DOHH2 (cell line): ENCODE measurements around the gene ALPK1.

Source experiments
- H3F3A ChIP-seq: fragments of 200-600 bp; sonication (generic), shearing (Covaris generic); 2 replicates; pipeline ENCODE4 v1.6.0; 2016; ENCODE audit warnings: antibody characterized with exemption, mild to moderate bottlenecking; ENCODE audit not compliant: control insufficient read depth, insufficient read depth
- H3K27ac ChIP-seq: fragments of 200-600 bp; sonication (generic); 2 replicates; pipeline ENCODE4 v1.5.1; 2014; ENCODE audit warnings: low read depth, mild to moderate bottlenecking, low read length, moderate library complexity
- H3K27me3 ChIP-seq: fragments of 200-600 bp; sonication (generic); 2 replicates; pipeline ENCODE4 v1.6.1; 2014; ENCODE audit warnings: mild to moderate bottlenecking, low read length, mixed read lengths; ENCODE audit not compliant: control insufficient read depth
- H3K36me3 ChIP-seq: fragments of 200-600 bp; sonication (generic); 2 replicates; pipeline ENCODE4 v1.6.1; 2014; ENCODE audit warnings: mild to moderate bottlenecking, low read length, moderate library complexity, mixed read lengths; ENCODE audit not compliant: control insufficient read depth
- H3K4me1 ChIP-seq: fragments of 200-600 bp; sonication (generic); 2 replicates; pipeline ENCODE4 v1.6.1; 2014; ENCODE audit warnings: mild to moderate bottlenecking, low read length, mixed read lengths; ENCODE audit not compliant: control insufficient read depth
- H3K4me2 ChIP-seq: fragments of 200-600 bp; sonication (generic); 2 replicates; pipeline ENCODE4 v1.6.0; 2014; ENCODE audit warnings: mild to moderate bottlenecking, low read length, moderate library complexity
- H3K4me3 ChIP-seq: fragments of 200-600 bp; sonication (generic); 2 replicates; pipeline ENCODE4 v1.5.1; 2014; ENCODE audit warnings: mild to moderate bottlenecking, low read length, mixed read lengths
- H3K79me2 ChIP-seq: fragments of 200-600 bp; sonication (generic); 2 replicates; pipeline ENCODE4 v1.6.1; 2014; ENCODE audit warnings: mild to moderate bottlenecking, low read length, mixed read lengths; ENCODE audit not compliant: control insufficient read depth
- H3K9me2 ChIP-seq: fragments of 200-600 bp; sonication (generic); replicated peaks from 2 replicates; pipeline ENCODE4 v1.6.1; 2014; ENCODE audit warnings: mild to moderate bottlenecking, low read length, mixed read lengths; ENCODE audit not compliant: control insufficient read depth
- H3K9me3 ChIP-seq: fragments of 200-600 bp; sonication (generic); 2 replicates; pipeline ENCODE4 v1.6.1; 2014; ENCODE audit warnings: antibody characterized with exemption, low read length, mixed read lengths; ENCODE audit not compliant: control insufficient read depth, insufficient read depth
- H4K20me1 ChIP-seq: fragments of 200-600 bp; sonication (generic); 2 replicates; pipeline ENCODE4 v1.6.0; 2014; ENCODE audit warnings: low read depth, mild to moderate bottlenecking, antibody characterized with exemption, low read length, moderate library complexity; ENCODE audit not compliant: control insufficient read depth, insufficient read depth
- CTCF ChIP-seq: fragments of 200-600 bp; sonication (generic); IDR thresholded peaks from one replicate; pipeline ENCODE4 v1.5.1; 2014; ENCODE audit warnings: antibody characterized with exemption, mild to moderate bottlenecking, low read depth, low read length; ENCODE audit not compliant: poor library complexity, severe bottlenecking
- EZH2phosphoT487 ChIP-seq: fragments of 200-600 bp; sonication (generic); IDR thresholded peaks from 2 replicates; pipeline ENCODE4 v1.6.1; 2017; ENCODE audit warnings: borderline replicate concordance, mild to moderate bottlenecking, antibody characterized with exemption, low read length, moderate library complexity, mixed read lengths

ALPK1 gene

GRCh38 chr4:112296949-112297880 lies at the start of gene ALPK1:
TSS of gene ALPK1 (plus strand) at chr4:112297369.
- no peaks in the 10 kb centered on the region for H3K9me2 ChIP-seq
- H3K4me1 ChIP-seq, result peaks cover 38% of the 10 kb centered on the region
- H4K20me1 ChIP-seq, result no peaks in the 10 kb centered on the region
- no peaks in the 10 kb centered on the region for H3K36me3 ChIP-seq
- peaks cover 11% of the 10 kb centered on the region for H3K79me2 ChIP-seq
- H3K4me3 ChIP-seq, result peak within 1 kb of the TSS; percentile 79
- H3K27me3 ChIP-seq, result no peaks in the 10 kb centered on the region
- peak within 1 kb of the TSS; percentile 88 for H3K4me2 ChIP-seq
- H3K27ac ChIP-seq, result peak within 1 kb of the TSS; percentile 39
- no peak for TF ChIP-seq CTCF
- TF ChIP-seq EZH2phosphoT487, result no peak
- peaks cover 3% of the 10 kb centered on the region for H3F3A ChIP-seq
- H3K9me3 ChIP-seq, result no peaks in the 10 kb centered on the region

- no peak overlapping the region for H3K4me2 ChIP-seq
- no peaks in the 10 kb centered on the region for H3F3A ChIP-seq
- H3K9me3 ChIP-seq, result no peaks in the 10 kb centered on the region
- H3K9me2 ChIP-seq, result no peaks in the 10 kb centered on the region
- TF ChIP-seq EZH2phosphoT487, result no peak
- H3K36me3 ChIP-seq, result peaks cover 7% of the 10 kb centered on the region; the same call in 1 of the 2 replicates
- no peak overlapping the region for H3K4me3 ChIP-seq
- H3K27me3 ChIP-seq, result no peaks in the 10 kb centered on the region
- no peaks in the 10 kb centered on the region for H4K20me1 ChIP-seq
- H3K27ac ChIP-seq, result no peak overlapping the region
- H3K79me2 ChIP-seq, result peaks cover 23% of the 10 kb centered on the region
- peaks cover 6% of the 10 kb centered on the region for H3K4me1 ChIP-seq
Measured at GRCh38 chr4:112251019-112251643, 46.0 kb upstream of the ALPK1 start.

- H4K20me1 ChIP-seq, result no peaks in the 10 kb centered on the region
- H3K27ac ChIP-seq, result no peak overlapping the region
- no peaks in the 10 kb centered on the region for H3K9me2 ChIP-seq
- no peak overlapping the region for H3K4me3 ChIP-seq
- H3K4me1 ChIP-seq, result peaks cover 6% of the 10 kb centered on the region
- H3K9me3 ChIP-seq, result no peaks in the 10 kb centered on the region
- peaks cover 19% of the 10 kb centered on the region for H3K79me2 ChIP-seq
- TF ChIP-seq CTCF (no peak), EZH2phosphoT487 (no peak)
- peaks cover 13% of the 10 kb centered on the region for H3K36me3 ChIP-seq
- H3K27me3 ChIP-seq, result no peaks in the 10 kb centered on the region
- H3K4me2 ChIP-seq, result no peak overlapping the region
- H3F3A ChIP-seq, result no peaks in the 10 kb centered on the region
Measured at GRCh38 chr4:112252234-112252633, 44.9 kb upstream of the ALPK1 start.
